ENCODE measurements around the gene DEUP1. TPM values are rescaled to one million over a fixed set of nuclear protein-coding genes. Genes with fewer than 3 reads are reported as not detected.

Gene DEUP1
- 0.68 TPM for total RNA-seq
- long read RNA-seq = 0 reads

DNA sequence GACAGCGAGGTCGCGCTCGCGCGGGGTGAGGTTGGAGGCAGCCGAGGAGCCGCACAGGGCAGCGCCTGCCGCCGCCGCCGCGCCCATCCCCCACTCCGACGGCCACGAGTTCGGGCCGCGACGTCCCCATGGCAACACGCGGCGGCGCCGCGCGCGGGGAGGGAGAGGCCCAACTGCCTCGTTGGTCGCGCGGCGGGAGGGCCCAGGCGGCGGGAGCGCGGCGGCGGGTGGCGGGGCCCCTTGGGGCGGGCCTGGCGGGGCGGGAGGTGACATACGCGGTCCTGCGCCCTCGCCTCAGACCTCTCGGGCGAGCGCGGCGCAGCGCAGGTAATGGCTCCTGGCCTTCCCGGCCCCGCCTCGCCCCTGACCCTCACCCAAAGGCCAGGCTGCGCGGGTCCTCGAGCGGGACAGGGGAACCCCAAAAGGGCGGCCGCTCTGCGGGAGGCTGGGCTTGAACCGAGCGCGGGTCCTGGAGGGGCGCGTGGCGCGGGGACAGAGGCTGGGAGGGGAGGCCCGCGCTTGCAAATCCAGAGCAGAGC is at the start of gene DEUP1:
TSS of gene DEUP1 (plus strand) at position 297 of the 539 bp plus-strand sequence. CDS start 1,518 bp downstream, outside the sequence.
- peak; percentile 86 to 88 for ATAC-seq
- intact Hi-C loops (cut with DNase I) = no loop called here
- peaks cover 14% of the 10 kb centered on the region for H3K27me3 ChIP-seq (ENCODE audit: low read depth)
- H3K27ac ChIP-seq = no peak within 1 kb of the TSS
- TF ChIP-seq, protein P1, sequence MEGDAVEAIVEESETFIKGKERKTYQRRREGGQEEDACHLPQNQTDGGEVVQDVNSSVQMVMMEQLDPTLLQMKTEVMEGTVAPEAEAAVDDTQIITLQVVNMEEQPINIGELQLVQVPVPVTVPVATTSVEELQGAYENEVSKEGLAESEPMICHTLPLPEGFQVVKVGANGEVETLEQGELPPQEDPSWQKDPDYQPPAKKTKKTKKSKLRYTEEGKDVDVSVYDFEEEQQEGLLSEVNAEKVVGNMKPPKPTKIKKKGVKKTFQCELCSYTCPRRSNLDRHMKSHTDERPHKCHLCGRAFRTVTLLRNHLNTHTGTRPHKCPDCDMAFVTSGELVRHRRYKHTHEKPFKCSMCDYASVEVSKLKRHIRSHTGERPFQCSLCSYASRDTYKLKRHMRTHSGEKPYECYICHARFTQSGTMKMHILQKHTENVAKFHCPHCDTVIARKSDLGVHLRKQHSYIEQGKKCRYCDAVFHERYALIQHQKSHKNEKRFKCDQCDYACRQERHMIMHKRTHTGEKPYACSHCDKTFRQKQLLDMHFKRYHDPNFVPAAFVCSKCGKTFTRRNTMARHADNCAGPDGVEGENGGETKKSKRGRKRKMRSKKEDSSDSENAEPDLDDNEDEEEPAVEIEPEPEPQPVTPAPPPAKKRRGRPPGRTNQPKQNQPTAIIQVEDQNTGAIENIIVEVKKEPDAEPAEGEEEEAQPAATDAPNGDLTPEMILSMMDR (IDR thresholded peaks at IDR 0.05) = no peak
- peak within 1 kb of the TSS; percentile 40 for H3K4me3 ChIP-seq
- H3K4me1 ChIP-seq = peaks cover 4% of the 10 kb centered on the region
- H3K36me3 ChIP-seq = no peaks in the 10 kb centered on the region
- no peaks in the 10 kb centered on the region for H3K9me3 ChIP-seq
- DNase-seq = peak; percentile 66

DNA sequence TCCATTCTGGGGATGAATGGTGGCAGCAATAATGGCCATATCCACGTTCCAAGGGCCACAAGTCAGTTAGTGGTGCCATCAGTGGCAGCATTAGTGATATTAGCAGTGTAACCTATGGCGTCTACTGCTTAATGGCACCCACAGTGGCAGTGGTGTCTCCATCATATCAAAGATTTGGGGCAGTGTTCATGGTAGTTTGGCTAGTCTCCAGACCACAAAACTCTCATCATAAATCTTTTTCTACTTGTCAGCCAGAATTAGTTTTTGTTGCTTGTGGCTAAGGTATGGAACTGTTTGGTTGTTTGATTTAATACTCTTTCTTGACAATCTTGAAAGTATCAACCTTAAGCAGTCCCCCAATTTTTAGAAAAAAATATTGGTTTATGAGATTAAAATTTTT is 45.1 kb upstream of the DEUP1 start:
- ATAC-seq (no peak), DNase-seq (no peak)
- H3K27me3 ChIP-seq (ENCODE audit: low read depth) = no peaks in the 10 kb centered on the region
- TF ChIP-seq, protein P1 (IDR thresholded peaks at IDR 0.05) = no peak
- intact Hi-C loops (cut with DNase I) = no loop called here
- H3K4me3 ChIP-seq = no peak overlapping the region
- no peak overlapping the region for H3K27ac ChIP-seq
- H3K9me3 ChIP-seq = no peaks in the 10 kb centered on the region
- H3K36me3 ChIP-seq = no peaks in the 10 kb centered on the region
- no peaks in the 10 kb centered on the region for H3K4me1 ChIP-seq

GRCh38 chr11:93287434-93287833 is 43.1 kb upstream of the DEUP1 start:
- Histone ChIP-seq H3K27ac (no peak overlapping the region), H3K9me3 (no peaks in the 10 kb centered on the region), H3K36me3 (no peaks in the 10 kb centered on the region), H3K4me3 (no peak overlapping the region), H3K27me3 (ENCODE audit: low read depth) (no peaks in the 10 kb centered on the region), H3K4me1 (no peaks in the 10 kb centered on the region)
- ATAC-seq (no peak), DNase-seq (no peak)
- intact Hi-C loops (cut with DNase I) = no loop called here
- TF ChIP-seq, protein P1 (IDR thresholded peaks at IDR 0.05) = no peak

DNA sequence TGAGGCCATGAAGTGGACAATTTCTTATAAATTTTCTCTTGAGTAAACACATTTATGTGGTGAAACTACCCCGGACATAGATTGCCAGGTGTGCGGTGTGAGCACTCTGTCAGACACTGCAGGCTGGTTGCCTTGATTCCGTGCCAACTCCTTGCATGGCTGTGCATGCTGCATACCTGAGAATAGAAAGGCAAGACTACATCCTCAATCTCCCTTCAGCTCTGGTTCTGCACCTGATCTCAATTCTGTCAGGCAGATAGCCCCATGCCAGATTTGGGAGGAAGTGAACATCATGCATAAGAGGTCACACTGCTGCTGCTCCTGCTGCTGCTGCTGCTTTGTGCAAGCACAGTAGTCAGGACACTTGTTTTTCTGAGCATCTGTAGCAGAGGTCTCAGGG is 42.5 kb upstream of the DEUP1 start:
- no peak for DNase-seq

DNA sequence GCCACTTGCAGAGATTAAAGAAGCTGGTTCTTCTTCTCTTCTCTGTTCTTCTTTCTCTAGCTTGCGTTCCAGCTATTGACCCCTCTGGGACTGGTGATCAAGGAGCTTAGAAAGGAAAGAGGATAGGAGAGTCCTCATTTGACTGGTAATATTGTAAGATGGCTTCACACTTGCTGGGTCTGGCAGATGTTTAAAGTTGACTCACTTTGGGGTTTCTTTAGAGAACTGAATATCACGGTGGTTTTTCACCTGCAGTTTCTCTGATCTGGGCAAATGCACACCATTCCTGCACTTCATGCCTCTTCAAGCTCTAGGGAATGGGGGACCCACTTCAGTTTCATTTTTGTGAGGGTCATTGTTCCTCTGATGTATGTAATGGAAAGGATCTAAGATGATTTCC is 41.8 kb upstream of the DEUP1 start:
- no peak overlapping the region for H3K4me3 ChIP-seq
- no peak overlapping the region for H3K27ac ChIP-seq
- no peaks in the 10 kb centered on the region for H3K4me1 ChIP-seq
- intact Hi-C loops (cut with DNase I) = no loop called here
- H3K9me3 ChIP-seq = no peaks in the 10 kb centered on the region
- DNase-seq (no peak), ATAC-seq (no peak)
- no peaks in the 10 kb centered on the region for H3K36me3 ChIP-seq
- TF ChIP-seq, protein P1 (IDR thresholded peaks at IDR 0.05) = no peak
- no peaks in the 10 kb centered on the region for H3K27me3 ChIP-seq (ENCODE audit: low read depth)

More for the DNA sequence above, 42.5 kb upstream of the DEUP1 start:
- Histone ChIP-seq H3K36me3 (no peaks in the 10 kb centered on the region), H3K4me3 (no peak overlapping the region), H3K27me3 (ENCODE audit: low read depth) (no peaks in the 10 kb centered on the region), H3K27ac (no peak overlapping the region), H3K4me1 (no peaks in the 10 kb centered on the region), H3K9me3 (no peaks in the 10 kb centered on the region)
- no peak for ATAC-seq
- intact Hi-C loops (cut with DNase I) = no loop called here
- TF ChIP-seq, protein P1 (IDR thresholded peaks at IDR 0.05) = no peak

Measured in lower lobe of right lung (tissue), 2 donors.